Mesodermal cell (in vitro differentiated cells): Measurements from ENCODE around the gene CDK12.
"Not testable (repeated sequence)": the region's sequence is repeated elsewhere in the genome, so short reads cannot be mapped to it uniquely, and the experiment has no call there.

Experiments
- H3K27ac ChIP-seq: 2 replicates; pipeline ENCODE4 v1.7.0; 2013; ENCODE audit warnings: mild to moderate bottlenecking, low read depth, low read length, moderate library complexity; ENCODE audit not compliant: severe bottlenecking
- H3K36me3 ChIP-seq: 2 replicates; pipeline ENCODE4 v1.7.1; 2013; ENCODE audit warnings: mild to moderate bottlenecking, low read length, moderate library complexity; ENCODE audit not compliant: control insufficient read depth, insufficient read depth
- H3K4me1 ChIP-seq: one replicate; pipeline ENCODE4 v1.7.1; 2013; ENCODE audit warnings: mild to moderate bottlenecking, low read length; ENCODE audit not compliant: insufficient read depth, control insufficient read depth, poor library complexity, severe bottlenecking
- H3K4me3 ChIP-seq: 2 replicates; pipeline ENCODE4 v1.7.0; 2013; ENCODE audit warnings: low read length, control low read depth, mild to moderate bottlenecking; ENCODE audit not compliant: insufficient read depth, poor library complexity, severe bottlenecking; ENCODE audit errors: extremely low read depth
- H3K9me3 ChIP-seq: 2 replicates; pipeline ENCODE4 v1.7.1; 2013; ENCODE audit warnings: mild to moderate bottlenecking, low read length, moderate library complexity; ENCODE audit not compliant: control insufficient read depth
- WGBS, 2 experiments: methylation state at CpG; one replicate each; pipeline ENCODE4 v1.1.5; 2013; ENCODE audit warnings: missing lambda C conversion rate in 2 of 2; ENCODE audit not compliant: insufficient coverage in 2 of 2; 5-methylcytosine and 5-hydroxymethylcytosine counted together

Gene CDK12

GRCh38 chr17:39533891-39534290 lies 72.6 kb downstream of the CDK12 start:
- peaks cover 25% of the 10 kb centered on the region for H3K36me3 ChIP-seq
- H3K4me3 ChIP-seq = no peak overlapping the region
- 100% methylated on average over 1 of the region's 4 CpGs; no CpG with 5 or more reads in 1 of the 2 experiments for WGBS, 2 experiments
- no peak overlapping the region for H3K27ac ChIP-seq
- peaks cover 5% of the 10 kb centered on the region for H3K4me1 ChIP-seq
- H3K9me3 ChIP-seq = no peaks in the 10 kb centered on the region

GRCh38 chr17:39534768-39535405 lies 73.6 kb downstream of the CDK12 start:
- 100% methylated on average over 1 of the region's 3 CpGs for WGBS, 2 experiments
- Histone ChIP-seq H3K27ac (no peak overlapping the region), H3K9me3 (no peaks in the 10 kb centered on the region), H3K4me3 (no peak overlapping the region), H3K36me3 (peaks cover 22% of the 10 kb centered on the region), H3K4me1 (peaks cover 10% of the 10 kb centered on the region)

- H3K4me1 ChIP-seq = peaks cover 10% of the 10 kb centered on the region
- no peak overlapping the region for H3K4me3 ChIP-seq
- peaks cover 6% of the 10 kb centered on the region for H3K36me3 ChIP-seq
These were observed 75.2 kb downstream of the CDK12 start for GRCh38 chr17:39536468-39536867.

GRCh38 chr17:39537364-39537763 lies 76.1 kb downstream of the CDK12 start:
- H3K4me1 ChIP-seq = peaks cover 10% of the 10 kb centered on the region
- not testable (repeated sequence) for H3K4me3 ChIP-seq, H3K9me3 ChIP-seq, H3K36me3 ChIP-seq, H3K27ac ChIP-seq
- no CpG with 5 or more reads among the region's 2 CpGs for WGBS, 2 experiments

More at GRCh38 chr17:39536468-39536867, 75.2 kb downstream of the CDK12 start:
- no peaks in the 10 kb centered on the region for H3K9me3 ChIP-seq
- H3K27ac ChIP-seq = no peak overlapping the region

- no peaks in the 10 kb centered on the region for H3K9me3 ChIP-seq
- no CpG with 5 or more reads among the region's 3 CpGs for WGBS, 2 experiments
- no peak overlapping the region for H3K4me3 ChIP-seq
- H3K36me3 ChIP-seq = no peaks in the 10 kb centered on the region
- peaks cover 10% of the 10 kb centered on the region for H3K4me1 ChIP-seq
- no peak overlapping the region for H3K27ac ChIP-seq
These were observed 77.6 kb downstream of the CDK12 start for GRCh38 chr17:39538866-39539265.

- 98% methylated on average over 8 to 9 of the region's 9 CpGs for WGBS, 2 experiments
These were observed 79.3 kb downstream of the CDK12 start for GRCh38 chr17:39540611-39541010.

GRCh38 chr17:39541652-39542051 lies 80.4 kb downstream of the CDK12 start:
- Histone ChIP-seq H3K36me3 (no peaks in the 10 kb centered on the region), H3K4me3 (no peak overlapping the region), H3K27ac (no peak overlapping the region), H3K4me1 (peaks cover 10% of the 10 kb centered on the region), H3K9me3 (no peaks in the 10 kb centered on the region)
- WGBS, 2 experiments = 78 to 92% methylated on average over 3 to 6 of the region's 6 CpGs

More at GRCh38 chr17:39540611-39541010, 79.3 kb downstream of the CDK12 start:
- H3K9me3 ChIP-seq = no peaks in the 10 kb centered on the region
- H3K4me1 ChIP-seq = peaks cover 10% of the 10 kb centered on the region
- H3K36me3 ChIP-seq = no peaks in the 10 kb centered on the region
- H3K27ac ChIP-seq = no peak overlapping the region
- no peak overlapping the region for H3K4me3 ChIP-seq

GRCh38 chr17:39543176-39543575 lies 81.9 kb downstream of the CDK12 start:
- Histone ChIP-seq H3K27ac (no peak overlapping the region), H3K4me3 (no peak overlapping the region), H3K36me3 (no peaks in the 10 kb centered on the region), H3K4me1 (peaks cover 10% of the 10 kb centered on the region), H3K9me3 (no peaks in the 10 kb centered on the region)
- 100% methylated on average over 1 of the region's 1 CpG; no CpG with 5 or more reads in 1 of the 2 experiments for WGBS, 2 experiments

- no peaks in the 10 kb centered on the region for H3K9me3 ChIP-seq
- H3K27ac ChIP-seq = no peak overlapping the region
- no peaks in the 10 kb centered on the region for H3K36me3 ChIP-seq
- peaks cover 6% of the 10 kb centered on the region for H3K4me1 ChIP-seq
- H3K4me3 ChIP-seq = no peak overlapping the region
These were observed 82.4 kb downstream of the CDK12 start for GRCh38 chr17:39543664-39544063.

GRCh38 chr17:39544361-39544760 lies 83.1 kb downstream of the CDK12 start:
- not testable (repeated sequence) for H3K4me1 ChIP-seq, H3K36me3 ChIP-seq, H3K9me3 ChIP-seq, H3K27ac ChIP-seq, H3K4me3 ChIP-seq
- 93% methylated on average over 3 of the region's 12 CpGs; no CpG with 5 or more reads in 1 of the 2 experiments for WGBS, 2 experiments

- H3K9me3 ChIP-seq = no peaks in the 10 kb centered on the region
- peaks cover 7% of the 10 kb centered on the region for H3K36me3 ChIP-seq
- no peak overlapping the region for H3K4me3 ChIP-seq
- 0 to 28% methylated on average over 2 to 4 of the region's 5 CpGs for WGBS, 2 experiments
- H3K27ac ChIP-seq = no peak overlapping the region
- H3K4me1 ChIP-seq = peaks cover 14% of the 10 kb centered on the region
These were observed 86.6 kb downstream of the CDK12 start for GRCh38 chr17:39547713-39548478.
